HL-60 (cell line): ENCODE results near the gene LCNL1.

Source experiments
- CTCF ChIP-seq: IDR thresholded peaks from one replicate; pipeline ENCODE4 v1.5.1; 2011; ENCODE audit warnings: low read length, control low read depth, inconsistent platforms; ENCODE audit not compliant: insufficient read depth
- GABPA ChIP-seq: IDR thresholded peaks from 2 replicates; pipeline ENCODE4 v1.6.1; 2012; ENCODE audit warnings: low read depth
- POLR2AphosphoS5 ChIP-seq: IDR thresholded peaks from 2 replicates; pipeline ENCODE4 v1.6.1; 2012; ENCODE audit warnings: low read depth
- REST ChIP-seq: IDR thresholded peaks from 2 replicates; pipeline ENCODE4 v1.6.1; 2012; ENCODE audit warnings: low read depth; ENCODE audit not compliant: insufficient replicate concordance
- SPI1 ChIP-seq: IDR thresholded peaks from 2 replicates; pipeline ENCODE4 v1.6.1; 2012; ENCODE audit warnings: low read depth, mild to moderate bottlenecking, borderline replicate concordance

DNA sequence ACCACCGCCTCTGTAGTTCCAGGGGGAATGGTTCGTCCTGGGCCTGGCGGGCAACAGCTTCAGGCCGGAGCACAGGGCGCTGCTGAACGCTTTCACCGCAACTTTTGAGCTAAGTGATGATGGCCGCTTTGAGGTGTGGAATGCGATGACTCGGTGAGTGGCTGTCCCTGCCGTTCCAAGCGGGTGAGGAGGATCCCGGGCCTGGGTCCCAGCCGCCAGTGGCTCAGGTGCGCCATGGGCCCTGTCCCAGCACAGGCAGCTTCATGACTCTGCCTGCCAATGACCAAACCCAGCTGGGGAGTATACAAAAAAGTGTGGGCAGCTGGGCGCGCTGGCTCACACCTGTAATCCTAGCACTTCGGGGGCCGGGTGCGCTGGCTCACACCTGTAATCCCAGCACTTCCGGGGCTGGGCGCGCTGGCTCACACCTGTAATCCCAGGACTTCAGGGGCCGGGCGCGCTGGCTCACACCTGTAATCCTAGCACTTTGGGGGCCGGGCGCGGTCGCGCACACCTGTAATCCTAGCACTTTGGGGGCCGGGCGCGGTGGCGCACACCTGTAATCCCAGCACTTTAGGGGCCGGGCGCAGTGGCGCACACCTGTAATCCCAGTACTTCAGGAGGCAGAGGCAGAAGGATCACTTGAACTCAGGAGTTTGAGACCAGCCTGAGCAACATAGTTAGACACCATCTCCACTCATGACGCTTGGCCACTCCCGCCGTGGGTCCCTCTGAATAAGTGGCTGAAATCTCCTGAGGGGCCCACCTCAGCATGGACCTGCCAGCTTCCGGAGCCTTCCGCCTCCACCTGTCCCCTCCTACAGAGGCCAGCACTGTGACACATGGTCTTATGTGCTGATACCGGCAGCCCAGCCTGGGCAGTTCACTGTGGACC, 29.7 kb upstream of the LCNL1 start:
- TF ChIP-seq POLR2AphosphoS5 = no peak
- no peak for TF ChIP-seq CTCF
- TF ChIP-seq REST = no peak
- TF ChIP-seq GABPA = no peak
- TF ChIP-seq SPI1 = no peak
